Endometrial microvascular endothelial cells (primary cell): ENCODE data around the gene SCN1B. TPM values are rescaled to one million over a fixed set of nuclear protein-coding genes. Genes with fewer than 3 reads are reported as not detected.
"Not testable (repeated sequence)": the region's sequence is repeated elsewhere in the genome, so short reads cannot be mapped to it uniquely, and the experiment has no call there.

ENCODE experiments used
- in situ Hi-C: cut with HindIII; loops from 2 replicates; pipeline ENCODE4 v1.10.0; 2017; ENCODE audit warnings: low sequenced_read_pairs, low pct_unique_long_range_greater_than_20kb; ENCODE audit errors: inconsistent ontology term
- total RNA-seq: library from RNA; depleted of rRNA; stranded (reverse); fragments of >200 nt; gene quantifications from one replicate; pipeline ENCODE4 v1.2.3, GENCODE V29; 2015; ENCODE audit errors: inconsistent ontology term

Gene SCN1B
- total RNA-seq, 1 donor from 2014 or later = 11.1 TPM

DNA sequence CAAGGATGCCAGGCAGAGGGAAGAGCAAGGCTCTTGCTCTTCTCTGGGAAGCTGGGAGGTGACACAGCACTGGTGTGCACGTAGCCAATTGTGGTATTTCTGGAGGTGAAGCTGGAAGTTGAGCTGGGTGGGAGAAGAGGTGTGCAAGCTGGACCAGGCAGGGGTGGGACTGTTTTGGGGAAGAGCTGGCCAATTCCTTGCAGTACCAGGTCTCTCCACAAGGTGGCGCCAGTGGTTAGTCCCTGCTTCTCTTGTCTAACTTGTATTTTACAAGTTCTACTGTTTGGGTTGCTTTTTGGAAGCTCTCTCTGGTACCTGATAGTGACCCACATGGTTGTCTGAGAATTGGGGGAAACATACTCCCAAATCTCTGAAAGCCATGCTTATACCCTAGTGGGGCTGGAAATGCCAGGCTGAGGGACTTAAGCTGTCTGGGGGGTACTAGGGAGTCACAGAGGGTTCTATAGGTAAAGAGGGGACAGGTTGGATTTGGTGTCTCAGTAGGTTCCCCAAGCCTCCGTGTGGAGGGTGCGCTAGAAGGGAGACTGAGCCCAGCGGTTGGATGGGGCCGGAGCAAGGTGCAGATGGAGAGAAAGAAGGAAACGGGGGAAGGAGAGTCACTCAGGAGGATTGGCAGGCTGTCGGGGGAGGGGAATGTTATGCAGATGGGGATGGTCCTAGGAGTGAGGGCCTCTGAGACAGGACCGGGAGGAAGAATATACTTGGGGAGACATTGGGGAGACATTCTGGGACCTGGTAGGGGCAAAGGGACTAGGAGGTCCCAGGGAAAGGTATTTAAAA lies 14.2 kb downstream of the SCN1B start:
- in situ Hi-C loops = no loop called here

DNA sequence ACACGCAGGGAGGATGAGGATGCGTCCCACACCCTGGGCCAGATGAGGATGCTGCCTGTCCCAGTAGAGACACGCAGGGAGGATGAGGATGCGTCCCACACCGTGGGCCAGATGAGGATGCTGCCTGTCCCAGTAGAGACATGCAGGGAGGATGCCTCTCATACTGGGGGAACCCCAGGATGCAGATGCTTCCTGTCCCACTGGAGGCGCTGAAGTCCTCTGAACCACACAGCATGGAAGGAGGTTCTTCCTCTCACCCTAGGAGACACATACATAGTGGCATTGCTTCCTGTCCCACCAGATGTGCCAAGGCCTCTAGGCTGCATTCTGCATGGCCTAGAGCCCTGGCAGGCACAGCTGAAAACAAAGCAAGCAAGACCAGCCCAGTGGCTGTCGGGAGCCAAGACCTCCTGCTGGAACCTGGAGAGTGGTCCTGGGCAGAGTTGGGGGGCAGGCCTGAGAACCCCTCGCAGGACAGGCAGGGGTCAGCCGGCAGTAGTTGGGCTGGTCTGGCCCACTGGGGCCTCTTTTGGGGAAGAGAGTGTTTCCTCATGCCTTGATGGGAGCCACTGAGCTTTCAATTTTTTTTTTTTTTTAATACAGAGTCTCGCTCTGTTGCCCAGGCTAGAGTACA lies 15.5 kb downstream of the SCN1B start:
- in situ Hi-C loops = no loop called here

DNA sequence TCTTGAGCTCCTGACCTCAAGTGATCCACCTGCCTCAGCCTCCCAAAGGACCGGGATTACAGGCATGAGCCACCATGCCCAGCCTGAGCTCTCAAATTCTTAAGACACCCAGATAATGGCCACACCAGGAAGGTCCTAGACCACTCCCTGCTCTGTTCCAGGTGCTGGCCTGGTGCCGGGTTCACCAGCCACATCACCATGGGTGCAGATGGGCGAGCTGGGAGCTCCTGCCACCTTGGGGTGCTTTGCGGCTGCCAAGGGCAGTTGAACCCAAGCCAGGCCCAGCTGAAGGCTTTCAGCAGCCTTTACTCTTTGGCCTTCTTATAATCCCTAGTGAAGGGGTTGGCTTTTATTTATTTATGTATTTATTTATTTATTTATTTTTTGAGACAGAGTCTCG lies 16.2 kb downstream of the SCN1B start:
- in situ Hi-C loops = no loop called here

DNA sequence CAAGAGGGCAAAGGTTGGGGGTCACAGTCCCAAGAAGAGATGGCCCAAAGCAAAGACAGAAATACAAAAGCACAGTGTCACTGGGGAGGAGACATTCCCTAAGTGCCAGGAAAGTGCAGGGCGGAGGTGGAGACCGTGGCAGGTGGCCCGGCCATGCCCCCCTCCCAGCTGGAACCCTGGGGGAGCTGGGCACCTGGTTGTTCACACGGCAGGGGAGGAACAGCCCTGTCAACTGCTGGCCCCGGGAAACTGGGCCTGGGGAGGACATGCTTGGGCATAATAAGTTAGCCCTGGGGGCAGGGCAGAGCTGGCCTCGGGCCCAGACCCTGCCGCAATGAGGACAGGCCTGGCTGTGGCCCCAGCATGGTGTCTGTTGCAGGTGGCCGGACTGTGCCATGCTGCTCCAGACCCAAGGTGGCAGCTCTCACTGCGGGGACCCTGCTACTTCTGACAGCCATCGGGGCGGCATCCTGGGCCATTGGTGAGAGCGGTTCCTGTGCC lies 18.7 kb downstream of the SCN1B start:
- in situ Hi-C loops = no loop called here

DNA sequence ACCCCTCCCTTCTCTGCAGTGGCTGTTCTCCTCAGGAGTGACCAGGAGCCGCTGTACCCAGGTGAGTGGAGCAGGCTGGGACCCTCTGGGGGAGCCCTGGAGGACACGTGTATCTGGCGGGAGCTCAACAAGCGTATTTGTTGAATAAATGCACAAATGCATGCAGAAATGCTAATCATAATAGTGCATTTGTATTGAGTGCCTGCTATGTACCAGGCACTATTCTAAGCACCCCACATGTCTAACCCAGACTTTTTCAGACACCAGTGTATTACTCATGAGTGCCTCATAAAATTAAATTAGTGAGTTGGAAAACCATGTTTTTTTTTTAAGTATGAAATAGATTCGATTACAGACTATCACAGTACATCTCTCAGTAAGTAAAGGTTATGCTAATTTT lies 19.2 kb downstream of the SCN1B start:
- in situ Hi-C loops = no loop called here

DNA sequence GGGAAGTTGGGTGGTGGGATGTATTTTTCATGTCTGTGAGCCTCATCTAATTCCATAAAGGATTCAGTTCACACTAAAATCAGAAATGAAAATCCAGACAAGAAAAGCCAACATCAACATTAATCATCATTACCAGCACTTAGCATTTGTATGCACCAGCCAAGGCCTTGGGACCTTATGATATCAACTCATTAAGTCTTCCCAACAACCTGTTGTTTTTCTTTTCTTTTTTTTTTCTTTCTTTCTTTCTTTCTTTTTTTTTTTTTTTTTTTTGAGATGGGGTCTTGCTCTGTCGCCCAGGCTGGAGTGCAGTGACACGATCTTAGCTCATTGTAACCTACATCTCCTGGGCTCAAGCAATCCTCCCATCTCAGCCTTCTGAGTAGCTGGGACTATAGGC lies 20.4 kb downstream of the SCN1B start:
- in situ Hi-C loops = not testable (repeated sequence)

DNA sequence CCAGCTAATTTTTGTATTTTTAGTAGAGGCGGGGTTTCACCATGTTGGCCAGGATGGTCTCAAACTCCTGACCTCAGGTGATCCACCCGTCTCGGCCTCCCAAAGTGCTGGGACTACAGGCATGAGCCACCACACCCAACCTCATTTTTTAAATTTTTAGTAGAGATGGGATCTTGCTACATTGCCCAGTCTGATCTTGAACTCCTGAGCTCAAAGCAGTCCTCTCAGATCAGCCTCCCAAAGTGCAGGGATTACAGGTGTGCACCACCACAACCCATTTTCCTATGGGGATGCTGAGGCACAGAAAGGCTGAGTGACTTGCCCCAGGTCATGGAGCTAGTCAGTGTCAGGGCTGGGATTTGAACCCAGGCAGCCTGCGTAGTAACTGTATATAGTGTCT lies 21.0 kb downstream of the SCN1B start:
- in situ Hi-C loops = not testable (repeated sequence)

DNA sequence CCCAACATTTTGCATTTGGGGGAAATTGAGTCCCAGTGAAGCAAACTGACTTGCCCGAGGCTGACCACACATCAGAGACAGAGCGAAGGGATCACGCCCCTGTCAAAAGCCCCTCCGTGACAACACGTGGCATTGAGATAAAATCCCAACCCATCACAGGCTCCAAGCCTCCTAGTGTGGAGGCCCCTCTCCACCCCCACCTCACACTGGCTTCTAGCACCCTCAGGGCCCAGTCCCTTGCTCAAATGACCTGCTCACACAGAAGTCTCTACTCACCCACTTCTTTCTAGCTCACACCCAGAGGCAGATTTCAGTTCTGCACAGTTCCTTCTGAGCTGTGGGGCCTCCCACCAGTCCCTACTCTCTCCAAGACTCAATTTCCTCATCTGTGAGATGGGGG lies 21.5 kb downstream of the SCN1B start:
- in situ Hi-C loops = no loop called here

DNA sequence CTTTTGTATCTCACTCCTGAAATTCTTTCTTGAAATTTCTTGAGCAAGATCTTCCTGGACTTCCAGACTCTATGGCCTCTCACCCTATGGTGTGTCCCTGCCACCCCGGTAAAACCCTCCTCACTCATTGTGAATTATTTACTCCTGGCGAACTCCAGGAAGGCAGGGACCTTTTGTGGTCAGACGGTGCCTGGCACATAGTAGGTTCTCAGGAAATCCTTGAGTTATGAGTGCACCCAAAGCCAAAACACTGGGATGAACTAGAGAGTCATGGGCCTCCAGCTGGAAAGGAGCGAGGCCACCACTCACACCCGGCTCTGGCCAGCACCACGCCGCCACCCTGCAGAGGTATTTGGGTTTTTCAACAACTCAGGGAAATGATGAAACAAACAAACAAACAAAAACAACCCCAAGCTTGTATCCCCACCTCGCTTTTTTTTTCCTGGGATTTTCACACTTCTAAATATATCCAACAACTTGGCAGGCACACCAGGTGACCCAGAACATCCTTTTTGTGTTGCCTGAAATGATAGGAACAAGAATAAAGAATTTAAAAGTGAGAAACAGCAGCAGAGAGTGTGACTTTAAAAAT lies 22.4 kb downstream of the SCN1B start:
- in situ Hi-C loops = no loop called here

DNA sequence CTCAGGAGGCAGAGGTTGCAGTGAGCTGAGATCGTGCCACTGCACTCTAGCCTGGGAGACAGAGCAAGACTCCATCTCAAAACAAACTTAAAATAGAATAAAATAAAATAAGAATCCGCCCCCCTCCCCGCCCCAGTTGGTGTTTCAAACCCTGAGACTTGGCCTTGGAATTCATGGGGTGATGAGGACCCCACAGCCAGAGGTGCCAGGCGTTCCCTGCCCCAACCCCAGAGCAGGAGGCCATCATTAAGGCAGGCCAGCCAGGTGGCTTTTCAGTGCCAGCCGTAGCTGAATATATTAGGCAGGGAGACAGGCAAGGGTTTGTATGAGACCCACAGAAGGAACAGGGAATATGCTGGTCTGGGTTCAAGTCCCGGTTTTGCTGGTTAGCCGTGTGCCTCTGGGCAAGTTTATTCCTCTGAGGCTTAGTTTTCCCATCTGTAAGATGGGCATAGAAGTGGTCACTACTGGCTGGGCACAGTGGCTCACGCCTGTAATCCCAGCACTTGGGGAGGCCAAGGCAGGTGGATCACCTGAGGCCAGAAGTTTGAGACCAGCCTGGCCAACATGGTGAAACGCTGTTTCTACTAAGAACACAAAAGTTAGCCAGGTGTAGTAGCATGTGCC lies 23.5 kb downstream of the SCN1B start:
- in situ Hi-C loops = no loop called here

DNA sequence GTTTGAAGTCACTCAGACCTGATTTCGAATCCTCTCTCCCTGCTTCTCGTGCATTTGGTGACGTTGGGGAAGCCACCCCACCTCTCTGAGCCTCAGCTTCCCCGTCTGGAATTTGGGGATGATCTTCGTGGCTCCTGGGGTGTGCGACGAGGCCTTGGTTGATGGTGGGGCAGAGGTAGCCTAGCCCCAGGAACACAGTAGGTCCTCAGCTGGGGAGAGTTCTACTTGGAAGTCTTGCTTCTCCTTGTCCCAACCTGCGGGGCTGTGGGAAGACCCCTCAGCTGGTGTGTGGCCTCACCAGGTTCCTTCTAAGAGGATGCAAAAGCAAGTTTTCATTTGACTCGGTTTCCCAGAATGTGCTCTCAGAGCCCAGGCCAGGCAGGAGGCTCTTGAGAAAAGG lies 24.4 kb downstream of the SCN1B start:
- in situ Hi-C loops = no loop called here

DNA sequence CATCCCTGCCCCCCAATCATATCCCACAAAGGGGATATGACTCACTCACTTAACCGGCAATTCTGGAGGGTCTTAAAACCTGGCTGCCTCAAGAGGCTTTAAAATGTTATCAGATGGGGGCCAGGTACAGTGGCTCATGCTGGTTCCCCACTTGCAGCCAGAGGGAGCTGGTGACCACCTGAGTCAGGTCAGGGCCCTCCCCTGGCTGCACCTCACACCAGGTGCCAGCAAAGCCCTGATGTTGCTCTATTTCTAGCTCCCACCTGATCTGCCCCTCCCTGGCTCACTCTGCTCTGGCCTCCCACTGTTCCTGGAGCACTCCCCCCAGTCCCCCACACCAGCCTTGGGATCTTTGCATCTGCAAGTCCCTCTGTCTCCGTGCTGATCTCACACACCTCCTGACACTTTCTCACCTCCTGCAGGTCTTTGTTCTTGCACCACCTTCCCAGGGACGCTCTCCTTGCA lies 25.5 kb downstream of the SCN1B start:
- in situ Hi-C loops = no loop called here

DNA sequence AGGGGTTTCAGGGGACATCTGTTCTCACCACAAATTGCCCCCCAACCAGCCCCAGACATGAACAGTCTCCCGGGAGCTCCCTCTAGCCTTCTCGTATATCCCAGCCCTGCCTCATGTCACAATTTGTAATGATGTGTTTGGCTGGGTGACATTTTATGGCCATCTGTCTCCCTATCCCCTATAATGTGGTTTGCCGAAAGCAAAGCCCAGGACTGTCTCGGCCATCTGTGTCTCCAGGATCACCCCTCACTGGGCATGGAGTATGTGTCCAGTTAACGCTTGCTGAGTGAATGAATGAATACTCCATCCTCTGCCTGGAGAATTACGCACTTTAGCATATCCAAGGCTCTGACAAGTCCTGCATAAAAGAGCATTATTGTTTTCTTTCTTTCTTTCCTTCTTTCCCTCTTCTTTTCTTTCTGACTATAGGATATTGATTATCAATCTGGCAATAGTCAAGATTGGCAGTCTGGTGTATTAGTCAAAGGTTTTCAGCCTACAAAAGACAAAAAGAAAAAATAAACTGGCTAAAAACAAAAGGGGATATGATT lies 26.3 kb downstream of the SCN1B start:
- in situ Hi-C loops = no loop called here

DNA sequence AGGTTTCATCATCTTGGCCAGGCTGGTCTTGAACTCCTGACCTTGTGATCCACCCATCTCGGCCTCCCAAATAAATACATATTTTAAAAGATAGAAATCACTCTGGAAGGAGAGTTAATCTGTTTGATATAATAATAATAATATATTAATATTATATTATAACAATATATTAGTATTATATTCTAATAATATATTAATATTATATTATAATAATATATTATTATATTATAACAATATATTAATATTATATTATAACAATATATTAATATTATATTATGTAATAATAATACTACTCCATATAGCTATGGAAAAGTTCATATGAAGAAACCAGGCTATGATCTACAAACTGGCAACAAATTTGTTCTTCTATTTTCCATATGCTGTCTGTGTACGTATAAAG lies 28.1 kb downstream of the SCN1B start:
- in situ Hi-C loops = no loop called here

DNA sequence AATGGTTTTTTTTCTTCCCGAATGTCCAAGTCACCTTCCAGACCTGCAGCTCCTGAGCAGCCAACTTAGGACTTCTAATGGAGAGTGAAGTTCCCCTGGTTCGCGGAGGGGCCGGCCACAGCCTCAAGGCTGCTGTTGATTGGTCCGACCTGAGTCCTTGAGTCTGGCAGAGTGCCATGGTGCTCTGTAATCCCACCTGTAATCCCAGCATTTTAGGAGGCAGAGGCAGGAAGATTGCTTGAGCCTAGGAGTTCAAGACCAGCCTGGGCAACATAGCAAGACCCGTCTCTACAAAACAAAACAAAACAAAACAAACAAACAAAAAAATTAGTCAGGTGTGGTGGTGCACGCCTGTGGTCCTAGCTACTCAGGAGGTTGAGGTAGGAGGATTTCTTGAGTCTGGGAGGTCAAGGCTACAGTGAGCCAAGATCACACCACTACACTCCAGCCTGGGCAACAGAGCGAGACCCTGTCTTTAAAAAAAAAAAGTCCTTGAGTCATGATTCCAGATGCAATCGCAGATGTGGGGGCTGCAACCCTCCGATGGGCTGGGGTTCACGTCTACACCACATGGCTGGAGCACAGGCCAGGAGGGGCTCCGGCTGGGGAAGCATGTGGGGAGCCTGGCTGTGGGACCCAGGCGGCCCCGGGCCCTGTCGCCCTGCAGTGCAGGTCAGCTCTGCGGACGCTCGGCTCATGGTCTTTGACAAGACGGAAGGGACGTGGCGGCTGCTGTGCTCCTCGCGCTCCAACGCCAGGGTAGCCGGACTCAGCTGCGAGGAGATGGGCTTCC lies 28.9 kb downstream of the SCN1B start:
- in situ Hi-C loops = no loop called here

DNA sequence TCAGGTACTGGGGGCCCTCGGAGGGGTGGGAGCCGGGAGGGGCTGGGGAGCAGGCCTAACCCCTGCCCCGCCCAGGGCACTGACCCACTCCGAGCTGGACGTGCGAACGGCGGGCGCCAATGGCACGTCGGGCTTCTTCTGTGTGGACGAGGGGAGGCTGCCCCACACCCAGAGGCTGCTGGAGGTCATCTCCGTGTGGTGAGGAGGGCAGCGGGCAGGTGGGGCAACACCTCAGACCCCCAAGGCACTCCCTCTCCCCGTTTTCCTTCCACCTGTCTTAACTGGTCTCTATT lies 29.5 kb downstream of the SCN1B start:
- in situ Hi-C loops = no loop called here

DNA sequence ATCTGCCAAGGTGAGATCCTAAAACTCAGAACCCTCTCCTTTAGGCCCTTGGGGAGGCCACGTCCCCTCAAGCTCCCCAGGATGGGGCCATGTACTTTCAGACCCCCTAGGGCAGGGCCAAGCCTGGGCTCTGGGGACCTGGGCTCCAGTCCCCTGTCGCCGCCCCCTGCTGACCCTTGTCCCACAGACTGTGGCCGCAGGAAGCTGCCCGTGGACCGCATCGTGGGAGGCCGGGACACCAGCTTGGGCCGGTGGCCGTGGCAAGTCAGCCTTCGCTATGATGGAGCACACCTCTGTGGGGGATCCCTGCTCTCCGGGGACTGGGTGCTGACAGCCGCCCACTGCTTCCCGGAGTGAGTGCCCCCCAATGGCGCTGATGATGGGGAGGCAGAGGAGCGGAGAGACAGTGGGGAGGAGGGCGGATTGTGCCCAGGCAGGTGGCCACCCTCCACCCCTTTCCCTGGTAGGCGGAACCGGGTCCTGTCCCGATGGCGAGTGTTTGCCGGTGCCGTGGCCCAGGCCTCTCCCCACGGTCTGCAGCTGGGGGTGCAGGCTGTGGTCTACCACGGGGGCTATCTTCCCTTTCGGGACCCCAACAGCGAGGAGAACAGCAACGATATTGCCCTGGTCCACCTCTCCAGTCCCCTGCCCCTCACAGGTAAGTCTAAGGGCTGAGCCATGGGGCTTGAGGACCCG lies 30.0 kb downstream of the SCN1B start:
- in situ Hi-C loops = no loop called here
